OCI-LY3 (cell line): ENCODE data around the gene USP47.

Source experiments
- EZH2phosphoT487 ChIP-seq: fragments of 200-600 bp; shearing (Covaris generic); IDR thresholded peaks from 2 replicates; pipeline ENCODE4 v1.6.1; 2018; ENCODE audit warnings: antibody characterized with exemption, mixed run types, low read depth
- TF ChIP-seq, protein P1 (sequence below): fragments of 200-600, 300-600 bp; sonication (generic); IDR thresholded peaks from 2 replicates; pipeline ENCODE4 v1.5.1; 2014; ENCODE audit warnings: antibody characterized with exemption, low read length, low read depth

DNA sequence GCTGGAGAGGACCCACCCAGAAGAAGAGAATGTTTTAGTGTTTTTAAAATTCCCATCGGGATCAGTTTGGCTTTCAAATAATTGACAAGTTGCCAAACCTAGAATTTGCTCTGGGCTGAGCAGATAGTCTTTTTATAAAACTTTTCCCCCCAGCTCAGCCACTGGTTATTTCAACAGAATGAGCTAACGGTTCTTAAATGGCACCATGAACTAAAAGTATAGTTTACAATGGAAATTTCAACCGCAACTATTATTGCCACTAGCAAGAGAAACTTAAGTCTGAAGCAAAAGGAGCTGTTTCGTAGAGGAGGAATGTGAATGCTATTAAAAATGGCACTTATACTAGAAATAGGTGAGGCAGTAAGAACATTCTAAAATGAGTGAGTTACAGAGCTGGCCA lies 163.3 kb downstream of the USP47 start:
- TF ChIP-seq, protein P1, sequence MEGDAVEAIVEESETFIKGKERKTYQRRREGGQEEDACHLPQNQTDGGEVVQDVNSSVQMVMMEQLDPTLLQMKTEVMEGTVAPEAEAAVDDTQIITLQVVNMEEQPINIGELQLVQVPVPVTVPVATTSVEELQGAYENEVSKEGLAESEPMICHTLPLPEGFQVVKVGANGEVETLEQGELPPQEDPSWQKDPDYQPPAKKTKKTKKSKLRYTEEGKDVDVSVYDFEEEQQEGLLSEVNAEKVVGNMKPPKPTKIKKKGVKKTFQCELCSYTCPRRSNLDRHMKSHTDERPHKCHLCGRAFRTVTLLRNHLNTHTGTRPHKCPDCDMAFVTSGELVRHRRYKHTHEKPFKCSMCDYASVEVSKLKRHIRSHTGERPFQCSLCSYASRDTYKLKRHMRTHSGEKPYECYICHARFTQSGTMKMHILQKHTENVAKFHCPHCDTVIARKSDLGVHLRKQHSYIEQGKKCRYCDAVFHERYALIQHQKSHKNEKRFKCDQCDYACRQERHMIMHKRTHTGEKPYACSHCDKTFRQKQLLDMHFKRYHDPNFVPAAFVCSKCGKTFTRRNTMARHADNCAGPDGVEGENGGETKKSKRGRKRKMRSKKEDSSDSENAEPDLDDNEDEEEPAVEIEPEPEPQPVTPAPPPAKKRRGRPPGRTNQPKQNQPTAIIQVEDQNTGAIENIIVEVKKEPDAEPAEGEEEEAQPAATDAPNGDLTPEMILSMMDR = no peak
- no peak for TF ChIP-seq EZH2phosphoT487
